Measurements from ENCODE around the gene ABCB9.

The ABCB9 gene

DNA sequence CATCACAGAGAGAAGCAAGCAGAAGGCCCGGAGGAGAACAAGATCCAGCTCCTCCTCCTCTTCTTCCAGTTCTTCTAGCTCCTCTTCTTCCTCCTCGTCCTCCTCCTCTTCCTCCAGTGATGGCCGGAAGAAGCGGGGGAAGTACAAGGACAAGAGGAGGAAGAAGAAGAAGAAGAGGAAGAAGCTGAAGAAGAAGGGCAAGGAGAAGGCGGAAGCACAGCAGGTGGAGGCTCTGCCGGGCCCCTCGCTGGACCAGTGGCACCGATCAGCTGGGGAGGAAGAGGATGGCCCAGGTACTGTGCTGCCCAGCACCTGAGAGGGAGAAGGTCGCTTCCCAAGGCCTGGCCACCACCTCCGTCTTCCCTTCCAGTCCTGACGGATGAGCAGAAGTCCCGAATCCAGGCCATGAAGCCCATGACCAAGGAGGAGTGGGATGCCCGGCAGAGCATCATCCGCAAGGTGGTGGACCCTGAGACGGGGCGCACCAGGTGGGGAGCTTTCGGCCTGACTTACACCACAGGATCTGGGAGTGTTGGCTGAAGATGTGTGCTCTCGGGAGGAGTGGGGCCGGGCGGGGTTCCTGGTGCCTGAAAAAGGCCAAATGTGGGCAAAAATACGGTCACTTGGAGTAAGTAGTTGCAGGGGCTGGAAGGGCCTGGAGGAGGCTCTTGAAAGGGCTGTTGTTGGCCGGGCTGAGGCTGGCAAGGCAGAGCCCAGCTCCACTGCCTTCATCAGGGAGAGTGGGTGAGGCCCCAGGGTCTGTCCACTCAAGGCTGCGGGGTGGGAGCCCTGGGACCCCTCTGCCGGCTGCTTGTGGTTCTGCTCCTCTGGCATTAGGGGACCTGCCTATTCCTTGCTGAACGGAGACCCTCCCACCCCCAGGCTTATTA lies 15.6 kb upstream of the ABCB9 start:
- no peak for DNase-seq (ENCODE audit: low read depth, low spot score)

GRCh38 chr12:122981036-122981471 lies 14.8 kb upstream of the ABCB9 start:
- no peak for DNase-seq (ENCODE audit: low read depth, low spot score)

DNA sequence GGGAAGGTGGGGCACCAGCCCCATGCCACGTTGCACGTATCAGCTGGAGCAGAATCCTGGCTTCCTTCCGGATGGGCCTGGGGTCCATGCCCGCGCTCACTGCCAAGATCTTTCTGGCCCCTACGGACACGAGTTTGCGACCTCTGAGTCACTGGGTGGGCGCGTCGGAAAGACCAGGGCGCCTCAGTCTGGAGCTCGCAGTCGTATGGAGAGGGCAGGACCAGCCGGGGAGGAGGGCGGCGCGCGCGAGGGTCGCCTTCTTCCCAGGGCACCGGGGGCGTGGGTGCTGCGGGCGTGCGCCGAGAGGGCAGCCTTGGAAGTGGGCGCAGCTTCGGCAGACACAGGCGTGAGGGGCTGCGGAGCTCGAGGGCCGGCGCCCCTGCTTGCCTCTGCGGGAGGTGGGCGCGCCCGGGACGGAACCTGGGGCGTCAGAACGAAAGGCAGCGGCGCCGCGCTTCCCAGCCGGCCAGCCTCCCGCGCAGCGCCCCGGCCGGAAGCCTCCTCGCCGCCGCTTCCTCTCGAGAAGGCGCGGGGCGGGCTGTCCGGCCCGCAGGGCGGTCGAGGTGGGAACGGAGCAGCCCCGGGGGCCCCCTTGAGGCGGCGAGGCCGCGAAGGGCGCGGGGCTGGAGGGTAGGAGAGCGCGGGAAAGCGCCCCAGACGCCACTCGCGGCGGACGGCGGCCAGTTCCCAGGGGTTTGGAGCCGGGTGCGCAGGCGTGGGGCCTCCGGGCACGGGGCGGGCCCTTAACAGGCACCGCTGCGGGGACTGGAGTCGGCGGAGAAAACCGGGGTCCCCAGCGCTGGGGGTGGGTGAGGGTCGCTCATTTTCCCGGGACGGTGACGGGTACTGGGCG lies 14.1 kb upstream of the ABCB9 start, which contains the start of gene ARL6IP4:
ARL6IP4 (plus strand) TSS at position 499 of the 853 bp plus-strand sequence. CDS start 459 bp downstream, outside the sequence.
- no peak for DNase-seq (ENCODE audit: low read depth, low spot score)

DNA sequence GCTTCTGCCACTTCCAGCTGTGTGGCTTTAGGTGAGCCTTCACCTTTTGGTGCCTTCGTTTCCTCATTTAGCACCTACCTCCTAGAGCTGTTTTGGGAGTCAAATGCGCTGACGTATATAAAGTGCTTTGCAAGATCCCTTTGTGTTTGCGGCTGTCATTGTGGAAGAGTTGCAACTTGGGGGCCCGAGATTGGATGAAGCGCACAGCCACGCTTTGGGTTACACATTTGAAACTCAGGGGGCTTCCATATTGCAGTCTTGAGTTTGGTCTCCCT lies 13.6 kb upstream of the ABCB9 start:
- no peak for DNase-seq (ENCODE audit: low read depth, low spot score)

DNA sequence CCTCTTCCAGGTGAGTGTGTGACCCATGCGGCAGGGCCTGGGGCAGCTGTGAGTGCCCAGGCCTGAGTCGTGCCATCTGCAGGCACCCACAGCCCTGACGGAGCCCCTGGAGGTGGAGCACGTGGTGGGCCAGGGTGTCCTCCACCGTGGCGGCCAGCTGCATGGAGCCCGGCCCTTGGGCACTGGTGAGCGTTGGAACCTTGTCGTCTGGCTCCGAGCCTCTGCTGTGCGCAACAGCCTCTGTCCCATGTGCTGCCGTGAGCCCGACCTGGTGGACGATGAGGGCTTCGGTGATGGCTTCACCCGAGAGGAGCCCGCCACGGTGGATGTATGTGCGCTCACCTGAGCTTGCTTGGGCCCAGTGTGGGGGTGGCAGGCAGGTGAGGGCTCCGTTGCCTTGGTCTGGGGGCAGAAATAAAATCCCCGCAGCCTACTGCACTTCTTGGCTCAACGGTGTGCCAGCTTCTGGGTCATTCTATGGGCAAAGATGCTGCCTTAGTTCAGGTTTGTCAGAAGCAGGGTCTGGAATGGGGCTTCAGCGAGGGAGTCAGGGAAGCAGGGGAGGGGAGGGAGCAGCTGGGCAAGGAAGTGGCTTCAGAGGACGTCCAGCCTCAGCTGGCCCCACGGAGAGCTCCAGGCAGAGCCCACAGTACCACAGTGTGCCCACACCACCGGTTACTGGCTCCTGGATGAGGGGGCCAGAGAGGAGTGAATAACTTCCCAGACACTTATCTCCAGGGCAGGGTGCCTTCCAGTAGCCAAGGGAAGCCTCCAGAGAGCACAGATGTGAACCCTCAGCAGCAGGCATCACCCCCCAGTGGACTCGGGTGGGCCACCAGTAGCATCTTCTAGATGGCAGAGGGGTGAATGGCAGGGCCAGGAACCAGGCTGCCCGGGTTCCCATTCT lies 13.0 kb upstream of the ABCB9 start:
- DNase-seq (ENCODE audit: low read depth, low spot score): no peak

- DNase-seq (ENCODE audit: low read depth, low spot score): no peak
These were observed 12.3 kb upstream of the ABCB9 start for GRCh38 chr12:122978507-122978955.

GRCh38 chr12:122977655-122978392 lies 11.6 kb upstream of the ABCB9 start:
- no peak for DNase-seq (ENCODE audit: low read depth, low spot score)

GRCh38 chr12:122977153-122977552 lies 10.9 kb upstream of the ABCB9 start:
- DNase-seq (ENCODE audit: low read depth, low spot score): no peak

DNA sequence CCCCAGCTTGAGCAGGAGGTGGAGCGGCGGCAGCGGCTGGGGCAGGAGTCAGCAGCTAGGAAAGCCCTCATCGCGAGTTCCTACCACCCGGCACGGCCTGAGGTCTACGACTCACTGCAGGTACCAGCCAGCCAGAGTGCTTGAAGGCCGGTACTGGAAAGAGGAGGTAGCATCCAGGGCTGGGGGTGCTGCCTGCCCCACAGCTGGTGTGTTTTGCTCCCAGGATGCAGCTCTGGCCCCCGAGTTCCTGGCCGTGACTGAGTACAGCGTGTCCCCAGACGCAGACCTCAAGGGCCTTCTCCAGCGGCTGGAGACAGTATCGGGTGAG lies 10.3 kb upstream of the ABCB9 start:
- no peak for DNase-seq (ENCODE audit: low read depth, low spot score)

DNA sequence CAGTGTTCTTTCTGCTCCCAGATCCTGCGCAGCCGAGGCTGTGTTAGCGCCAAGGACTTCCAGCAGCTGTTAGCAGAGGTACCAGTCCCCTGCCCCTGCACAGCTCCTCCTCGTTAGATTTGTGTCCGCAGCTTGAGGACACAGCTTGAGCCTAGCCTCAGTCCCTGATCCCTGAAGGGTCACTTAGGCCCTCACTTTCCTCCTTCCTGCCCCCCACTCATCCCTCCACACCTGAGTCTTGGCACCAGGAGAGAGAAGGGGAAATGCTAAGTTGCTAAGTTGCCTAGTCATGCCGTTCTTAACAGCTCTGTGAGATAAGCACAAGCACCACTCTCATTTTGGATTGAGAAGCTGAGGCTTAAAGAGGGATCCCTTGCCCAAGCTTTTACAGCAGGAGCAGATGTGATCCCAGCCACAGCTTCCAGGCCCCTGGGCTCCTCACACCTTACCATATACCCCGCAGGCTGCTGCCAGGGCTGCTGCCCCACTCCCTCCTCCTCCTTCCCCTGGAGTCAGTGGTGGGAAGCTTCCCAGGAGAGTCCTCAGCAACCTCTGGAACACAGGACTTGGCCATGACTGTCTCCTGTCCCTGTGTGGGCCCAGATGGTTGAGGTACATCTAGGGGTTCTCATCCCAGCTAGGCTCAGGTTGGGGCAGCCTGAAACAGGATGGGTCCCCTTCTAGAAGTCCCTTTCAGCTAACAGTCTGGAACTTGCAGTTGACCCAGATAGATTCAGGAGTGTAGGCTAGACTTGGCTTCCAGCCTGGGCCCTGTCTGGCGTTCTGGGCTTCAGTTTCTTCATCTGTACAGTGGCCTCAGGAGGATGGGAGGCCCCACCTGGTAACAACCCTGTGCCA lies 9.8 kb upstream of the ABCB9 start:
- no peak for DNase-seq (ENCODE audit: low read depth, low spot score)

DNA sequence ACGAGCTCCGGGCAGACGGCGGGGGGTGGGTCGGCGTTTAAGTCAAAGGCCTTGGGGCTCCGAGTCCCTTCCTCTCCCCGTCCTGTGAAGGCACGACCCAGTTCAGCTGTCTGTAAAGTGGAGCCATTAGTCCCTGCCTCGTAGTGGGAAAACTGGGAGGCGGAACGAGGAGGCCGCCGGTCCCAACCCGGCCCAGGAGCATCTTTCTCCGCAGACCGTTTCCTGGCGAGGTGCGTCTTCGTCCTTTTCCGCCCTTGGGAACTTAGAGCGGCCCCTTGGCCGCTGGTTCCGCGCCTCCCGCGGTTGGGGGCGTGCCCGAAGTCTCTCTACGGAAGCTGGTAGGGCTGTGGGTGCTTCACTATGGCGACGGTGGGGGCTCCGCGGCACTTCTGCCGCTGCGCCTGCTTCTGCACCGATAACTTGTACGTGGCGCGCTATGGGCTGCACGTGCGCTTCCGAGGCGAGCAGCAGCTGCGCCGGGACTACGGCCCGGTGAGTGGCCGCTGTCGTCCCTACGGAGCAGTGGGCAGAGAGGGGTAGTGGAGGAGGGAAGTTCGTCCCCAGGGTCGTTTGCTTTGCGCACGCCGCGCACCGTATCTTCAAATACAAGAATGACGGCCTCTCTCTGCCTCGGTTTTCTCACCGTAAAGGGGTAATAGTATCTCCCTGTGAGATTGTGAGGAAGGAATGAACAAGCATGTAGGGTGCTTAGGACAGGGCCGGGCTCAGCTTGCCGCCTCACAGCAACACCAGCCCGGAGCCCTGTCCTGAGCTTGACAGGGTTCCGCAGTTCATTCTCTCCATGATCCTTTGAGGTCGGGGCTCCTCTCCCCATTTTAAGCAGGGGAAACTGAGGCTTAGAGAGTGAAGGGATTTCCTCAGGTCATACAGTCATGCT lies 8.9 kb upstream of the ABCB9 start, which contains the start of gene OGFOD2:
OGFOD2 (plus strand) TSS at position 353 of the 898 bp plus-strand sequence; CDS start at position 361, 8 bp downstream.
- peak; percentile 67 for DNase-seq (ENCODE audit: low read depth, low spot score)

DNA sequence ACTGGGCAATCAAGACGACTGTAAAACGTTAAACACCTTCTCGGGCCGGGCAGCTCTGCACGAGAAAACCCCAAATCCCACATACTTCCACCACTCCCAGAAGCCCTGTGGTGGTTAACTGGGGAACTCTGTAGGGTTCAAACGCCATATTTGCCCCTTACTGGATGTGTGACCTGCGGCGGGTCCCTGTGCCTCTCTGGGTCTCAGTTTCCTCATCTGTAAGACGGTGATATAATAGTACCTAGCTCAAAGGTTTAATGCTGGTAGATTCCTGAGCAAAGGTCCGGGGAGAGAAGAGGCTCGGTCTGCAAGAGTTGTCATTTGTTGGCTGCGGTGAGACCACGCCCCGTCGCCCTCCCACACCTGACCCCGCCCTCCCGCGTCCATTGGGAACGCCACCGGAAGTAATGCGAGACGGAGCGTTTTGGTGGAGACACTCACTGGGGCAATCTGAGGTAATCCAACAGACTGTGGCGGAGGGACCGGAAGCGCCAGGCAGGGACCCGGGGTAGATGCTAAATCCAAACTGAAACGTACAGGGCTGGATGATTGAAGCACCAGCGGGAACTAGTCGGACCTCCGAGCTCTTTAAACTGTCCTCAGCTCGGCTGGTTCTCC lies 8.1 kb upstream of the ABCB9 start:
- DNase-seq (ENCODE audit: low read depth, low spot score): peak; percentile 95

DNA sequence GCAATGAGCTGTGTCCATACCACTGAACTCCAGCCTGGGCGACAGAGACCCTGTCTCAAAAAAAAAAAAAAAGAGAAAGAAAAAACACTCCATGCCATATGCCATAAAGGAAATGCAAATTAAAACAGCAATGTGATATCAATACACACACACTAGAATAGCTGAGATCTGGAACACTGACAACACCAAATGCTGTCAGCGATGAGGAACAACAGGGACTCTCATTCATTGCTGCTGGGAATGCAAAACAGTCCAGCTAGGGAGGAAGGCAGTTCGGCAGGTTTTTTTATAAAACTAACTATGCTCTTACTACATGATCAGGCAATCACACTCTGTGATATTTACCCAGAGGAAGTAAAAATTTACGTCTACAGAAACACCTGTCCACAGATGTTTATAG lies 3.4 kb upstream of the ABCB9 start:
- no peak for DNase-seq (ENCODE audit: low read depth, low spot score)

DNA sequence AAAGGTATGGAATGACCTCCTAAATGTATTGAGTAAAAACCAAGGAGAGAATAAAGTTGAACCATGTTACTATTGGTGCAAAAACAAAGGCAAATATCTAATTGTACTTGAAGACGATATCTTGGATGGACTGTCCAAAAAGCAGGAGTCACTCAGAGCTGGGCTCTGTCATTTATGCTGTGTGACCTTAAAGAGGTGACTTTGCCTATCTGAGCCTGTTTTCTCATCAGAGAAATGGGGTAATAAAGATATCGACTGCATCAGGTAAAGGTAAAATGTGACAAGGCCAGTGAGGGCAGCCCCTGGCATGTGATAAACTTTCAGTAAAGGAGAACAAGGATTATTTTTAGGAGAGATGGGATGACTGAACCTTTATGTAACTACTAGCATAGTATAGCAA lies 1.8 kb upstream of the ABCB9 start:
- no peak for DNase-seq (ENCODE audit: low read depth, low spot score)

DNA sequence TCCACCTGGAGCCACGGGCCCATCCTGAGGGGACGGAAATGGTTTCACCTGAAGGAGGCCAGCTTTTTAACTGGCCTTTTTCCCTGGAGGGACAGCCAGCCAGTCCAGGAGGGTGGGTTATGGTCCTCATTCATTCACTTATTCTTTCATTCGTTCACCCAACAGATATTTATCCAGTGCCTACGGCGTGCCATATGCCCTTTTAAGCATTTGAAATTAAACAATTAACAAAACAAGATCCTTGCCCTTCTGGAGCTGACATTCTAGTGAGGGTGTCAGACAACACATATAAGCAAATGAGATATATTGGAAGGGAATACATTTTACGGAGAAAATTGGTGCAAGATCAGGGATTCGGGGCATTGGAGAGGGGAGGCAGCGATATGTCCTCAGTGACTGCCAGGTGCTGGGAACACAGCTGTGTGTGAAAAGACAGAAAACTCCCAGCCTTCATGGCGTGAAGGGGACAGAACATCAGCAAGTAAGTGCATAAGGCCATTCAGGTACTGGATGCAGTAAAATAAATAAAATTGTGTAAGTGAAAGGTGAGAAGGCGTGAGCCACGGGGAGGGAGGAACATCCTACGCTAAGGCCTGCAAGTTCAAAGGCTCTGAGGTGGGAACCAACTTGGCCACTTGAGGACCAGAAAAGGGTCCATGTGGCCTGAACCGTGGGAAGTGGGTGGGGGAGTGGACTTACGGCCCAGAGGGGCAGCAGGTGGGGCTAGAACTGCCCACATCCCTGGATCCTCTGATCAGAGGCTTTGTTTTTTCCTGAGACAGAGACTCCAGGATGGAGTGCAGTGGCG lies 684 bp upstream of the ABCB9 start:
- DNase-seq (ENCODE audit: low read depth, low spot score): no peak

- DNase-seq (ENCODE audit: low read depth, low spot score): no peak
These were observed 927 bp downstream of the ABCB9 start for GRCh38 chr12:122965321-122965751.

DNA sequence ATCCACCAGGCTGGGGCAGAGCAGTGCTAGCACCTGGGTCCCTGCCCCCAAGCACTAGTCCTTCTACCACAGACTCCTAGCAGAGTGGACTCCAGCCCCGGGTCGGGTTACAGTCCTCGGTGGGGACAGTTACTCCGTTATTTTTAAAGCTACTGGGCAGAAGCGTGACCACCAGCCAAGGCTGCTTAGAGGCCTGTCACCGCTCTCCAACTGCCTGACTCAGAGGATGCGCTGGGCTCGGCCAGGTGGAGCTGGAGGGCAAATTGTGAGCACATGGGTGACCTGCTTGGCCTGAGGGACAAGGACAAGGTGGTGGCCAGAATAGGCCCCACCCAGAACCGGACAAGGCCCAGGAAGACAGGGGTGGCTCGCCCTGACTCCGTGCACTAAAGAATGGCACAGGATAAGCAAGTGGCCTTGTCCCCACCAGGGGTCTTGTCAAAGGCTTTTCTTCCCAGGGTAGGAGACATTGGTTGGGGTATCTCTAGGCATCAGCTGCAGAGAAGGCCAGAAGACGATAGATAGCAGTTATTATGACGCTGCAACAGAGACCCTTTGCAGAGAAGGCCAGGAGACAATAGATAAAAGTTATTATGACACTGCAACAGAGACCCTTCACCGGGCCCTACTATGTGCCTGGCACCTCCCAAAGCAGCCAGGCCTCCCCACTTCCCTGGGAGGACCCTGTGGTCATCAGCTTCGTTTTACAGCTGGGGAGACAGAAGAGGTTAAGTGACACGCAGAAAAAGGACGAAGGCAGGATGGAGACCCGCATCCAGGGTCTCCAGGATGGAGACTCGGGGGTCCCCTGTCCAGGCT lies 1.6 kb downstream of the ABCB9 start:
- DNase-seq (ENCODE audit: low read depth, low spot score): no peak

Measured in iPS DF 19.7 (cell line).